ENCODE measurements around the gene PTPRT.
"Not testable (repeated sequence)": the region's sequence is repeated elsewhere in the genome, so short reads cannot be mapped to it uniquely, and the experiment has no call there.

The PTPRT gene

DNA sequence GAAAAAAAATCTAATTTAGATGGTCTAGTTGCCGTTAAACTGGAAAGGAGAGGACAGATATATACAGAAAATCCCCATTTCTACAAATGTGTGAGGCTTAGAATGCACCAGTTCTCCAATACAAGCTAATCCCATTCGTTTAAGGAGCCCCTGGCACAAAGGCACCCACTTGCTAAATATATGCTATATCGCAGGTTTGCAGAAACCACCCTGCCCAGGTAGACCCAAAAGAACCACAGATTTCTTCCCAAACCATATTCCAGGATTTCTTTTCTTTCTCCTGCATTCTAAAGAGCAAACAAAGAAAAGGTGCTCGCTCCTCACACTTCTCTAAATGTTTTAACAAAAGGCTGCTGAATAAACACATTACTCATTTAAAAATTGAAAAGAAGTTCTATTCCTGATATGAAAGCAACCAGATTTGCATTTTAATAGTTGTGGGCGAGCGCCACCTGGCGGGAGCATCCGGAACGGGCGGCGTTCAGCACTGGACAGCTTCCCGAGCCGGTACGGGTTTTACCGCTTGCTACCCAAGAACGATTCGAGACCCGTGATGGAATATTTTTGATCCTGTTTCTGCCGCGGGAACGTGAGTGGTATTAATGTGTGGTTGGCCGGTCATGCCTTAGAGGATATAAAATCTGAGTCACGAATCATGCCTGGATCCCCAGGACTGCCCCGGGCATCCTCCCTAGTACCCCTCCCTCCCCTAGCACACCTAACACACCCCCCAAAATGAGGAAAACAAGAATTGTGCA lies 2.1 kb downstream of the PTPRT start:
- DNase-seq (ENCODE audit: low read depth in 2 of 2): peak; percentile 33 to 63

DNA sequence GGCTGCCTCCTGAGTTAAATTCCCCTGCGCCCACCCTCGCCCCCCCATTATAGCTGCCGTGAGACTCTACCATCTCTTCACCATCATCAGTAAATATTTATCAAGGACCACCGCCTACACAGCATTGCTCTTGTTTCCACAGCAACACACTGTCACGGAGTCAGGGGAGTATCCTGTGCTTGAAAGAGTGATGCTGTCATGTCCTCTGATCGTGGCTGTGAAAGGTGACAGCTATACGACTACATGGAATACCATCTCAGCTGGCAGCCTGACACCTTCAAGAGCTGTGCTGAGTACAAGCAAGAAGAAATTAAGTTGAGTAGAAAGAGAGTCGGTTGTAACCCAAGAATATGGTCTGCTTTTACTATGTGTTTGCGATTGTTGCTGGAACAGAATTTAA lies 3.4 kb downstream of the PTPRT start:
- DNase-seq (ENCODE audit: low read depth in 2 of 2): no peak

DNA sequence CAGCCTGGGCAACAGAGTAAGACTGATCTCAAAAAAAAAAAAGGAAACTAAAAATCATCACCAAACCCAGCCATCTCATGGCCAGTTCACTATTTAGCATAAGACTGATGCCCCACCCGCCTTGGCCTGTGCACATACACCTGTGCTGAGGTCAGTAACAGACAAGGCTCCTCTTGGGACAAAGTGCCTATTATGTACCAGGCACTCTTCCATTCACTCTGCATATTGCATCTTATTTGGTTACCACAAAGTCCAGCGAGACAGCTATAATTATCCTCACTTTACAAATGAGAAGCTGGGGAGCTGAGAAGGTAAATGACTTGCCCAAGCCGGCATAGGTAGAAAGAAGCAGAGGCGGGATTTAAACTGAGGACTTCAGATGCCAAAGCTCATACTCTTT lies 3.8 kb downstream of the PTPRT start:
- DNase-seq (ENCODE audit: low read depth in 2 of 2): no peak

DNA sequence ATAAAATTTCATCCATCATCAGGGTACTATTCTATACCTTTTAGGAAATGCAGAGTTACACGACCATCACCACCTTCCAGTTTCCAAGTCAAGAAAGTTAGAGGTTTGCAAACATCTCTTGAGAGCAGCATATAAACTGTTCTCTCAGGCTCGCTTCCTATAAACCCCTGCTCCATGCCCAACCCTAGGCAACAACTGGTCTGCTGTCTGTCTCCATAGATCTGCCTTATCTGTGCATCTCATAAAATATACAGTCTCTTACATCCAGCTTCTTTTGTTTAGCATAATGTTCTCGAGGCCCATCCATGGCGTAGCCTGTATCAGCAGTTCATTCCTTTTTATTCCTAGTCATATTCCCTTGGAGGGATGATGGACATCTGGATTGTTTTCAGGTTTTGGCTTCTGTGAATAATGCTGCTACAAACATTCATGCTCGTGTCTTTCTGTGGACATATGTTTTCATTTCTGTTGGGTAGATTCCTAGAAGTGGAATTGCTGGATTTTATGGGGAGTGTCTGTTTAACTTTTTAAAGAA lies 6.1 kb downstream of the PTPRT start:
- DNase-seq (ENCODE audit: low read depth in 2 of 2): no peak

DNA sequence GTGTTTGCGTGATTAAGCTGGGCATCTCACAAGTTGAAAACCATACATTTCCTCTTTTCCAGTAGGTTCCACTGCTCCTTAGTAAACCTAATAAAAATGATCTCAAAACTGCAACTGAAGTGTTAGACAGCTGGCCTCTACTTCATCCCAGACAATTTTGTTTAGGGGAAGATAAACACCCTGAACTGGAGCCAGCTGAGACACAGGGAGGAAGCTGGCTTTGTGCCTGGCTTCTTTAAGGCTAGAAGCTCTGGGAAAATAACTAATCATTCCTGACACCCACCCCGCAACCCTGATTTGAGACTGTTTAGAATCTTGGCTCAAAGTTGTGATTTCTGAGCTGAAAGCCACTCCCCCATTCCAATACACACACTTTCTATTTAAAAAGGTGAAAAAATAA lies 11.6 kb downstream of the PTPRT start:
- DNase-seq (ENCODE audit: low read depth in 2 of 2): no peak

DNA sequence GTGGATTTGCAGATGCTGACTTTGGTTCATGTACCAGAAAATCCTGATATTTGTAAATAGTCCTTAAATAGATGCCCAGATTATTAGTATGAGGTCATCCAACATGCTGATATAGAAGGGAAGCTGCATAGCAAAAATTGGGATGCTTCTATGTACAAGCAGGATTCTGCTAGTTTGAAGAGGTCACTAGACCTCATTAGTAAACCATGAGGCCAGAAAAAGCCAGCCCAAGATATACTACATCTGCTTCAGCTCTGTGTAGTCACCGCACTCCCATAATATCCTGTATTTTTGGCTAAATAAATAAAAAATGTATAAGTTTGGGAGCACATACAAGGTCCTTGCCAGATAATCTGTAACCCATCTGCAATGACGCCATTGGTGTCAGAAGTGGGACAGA lies 13.0 kb downstream of the PTPRT start:
- DNase-seq (ENCODE audit: low read depth in 2 of 2): no peak

DNA sequence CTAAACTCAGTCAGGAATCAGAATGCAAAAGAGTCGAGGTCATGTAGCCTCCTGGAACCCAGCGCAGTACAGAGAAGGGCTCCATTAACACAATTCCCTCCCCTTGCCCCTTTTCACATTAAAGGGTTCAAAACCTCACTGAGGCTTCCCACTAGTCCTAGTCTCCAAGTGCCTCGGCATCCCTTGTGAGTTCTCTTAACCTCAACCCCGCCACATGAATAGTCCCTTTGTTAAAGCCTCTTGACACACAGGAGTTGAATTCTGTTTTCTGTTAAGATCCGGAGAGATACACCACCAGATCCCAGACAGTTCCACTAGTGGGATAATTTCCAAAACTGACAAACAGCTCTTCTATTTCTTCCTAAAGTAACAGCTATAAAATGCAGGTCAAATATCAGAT lies 17.8 kb downstream of the PTPRT start:
- DNase-seq (ENCODE audit: low read depth in 2 of 2): no peak

DNA sequence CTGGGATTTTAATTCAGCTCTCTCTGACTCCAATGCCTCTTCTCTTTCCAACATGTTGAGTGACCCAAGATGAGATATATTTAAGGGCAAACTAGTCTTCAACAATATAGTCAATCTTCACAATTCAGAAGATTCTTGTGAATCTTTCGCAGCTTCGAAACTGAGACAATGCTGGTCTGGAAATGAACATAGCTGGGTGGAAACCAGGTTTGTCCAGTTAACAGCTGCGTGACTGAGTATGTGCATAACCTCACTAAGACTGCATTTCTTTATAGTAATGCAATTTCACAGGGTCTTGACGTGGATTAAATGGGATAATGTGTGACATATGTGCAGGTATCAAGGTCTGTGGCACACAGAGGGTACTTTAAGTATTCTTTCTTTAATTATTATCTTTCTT lies 18.9 kb downstream of the PTPRT start:
- DNase-seq (ENCODE audit: low read depth in 2 of 2): no peak

DNA sequence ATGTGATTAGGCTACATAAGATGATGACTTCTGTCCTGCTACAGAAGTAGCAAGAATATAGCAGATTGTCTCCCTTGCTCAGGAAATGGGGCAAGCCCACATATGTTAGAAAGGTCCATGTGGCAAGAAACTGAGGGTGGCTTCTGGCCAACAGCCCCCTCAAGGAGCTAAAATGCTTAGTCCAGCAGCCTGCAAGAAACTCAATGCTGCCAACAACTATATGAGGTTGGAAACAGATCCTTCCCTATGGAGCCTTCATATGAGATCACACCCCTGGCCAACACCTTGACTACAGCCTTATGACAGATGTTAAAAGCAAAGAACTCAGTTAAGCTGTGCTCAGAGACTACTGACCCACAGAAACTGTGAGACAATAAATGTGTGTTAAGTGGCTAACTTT lies 22.1 kb downstream of the PTPRT start:
- DNase-seq (ENCODE audit: low read depth in 2 of 2): no peak

DNA sequence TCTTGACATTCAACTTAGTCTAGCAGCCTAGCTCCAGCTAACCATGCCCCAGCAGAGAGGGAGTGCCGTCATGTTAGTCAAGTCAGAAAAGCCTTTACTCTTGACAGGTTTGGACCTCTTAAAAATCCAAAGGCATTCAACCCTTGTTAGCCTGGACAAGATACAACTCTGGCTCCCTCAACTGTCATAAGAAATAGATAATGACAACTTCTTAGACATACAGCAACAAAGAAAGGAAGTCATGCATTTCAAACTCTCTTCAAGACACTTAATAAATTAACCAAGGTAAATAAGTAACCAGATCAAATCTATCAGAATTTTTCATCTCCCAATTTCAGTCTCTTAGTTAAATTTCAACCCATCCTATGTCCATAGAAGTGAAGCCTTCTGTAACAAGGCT lies 22.7 kb downstream of the PTPRT start:
- DNase-seq (ENCODE audit: low read depth in 2 of 2): no peak

DNA sequence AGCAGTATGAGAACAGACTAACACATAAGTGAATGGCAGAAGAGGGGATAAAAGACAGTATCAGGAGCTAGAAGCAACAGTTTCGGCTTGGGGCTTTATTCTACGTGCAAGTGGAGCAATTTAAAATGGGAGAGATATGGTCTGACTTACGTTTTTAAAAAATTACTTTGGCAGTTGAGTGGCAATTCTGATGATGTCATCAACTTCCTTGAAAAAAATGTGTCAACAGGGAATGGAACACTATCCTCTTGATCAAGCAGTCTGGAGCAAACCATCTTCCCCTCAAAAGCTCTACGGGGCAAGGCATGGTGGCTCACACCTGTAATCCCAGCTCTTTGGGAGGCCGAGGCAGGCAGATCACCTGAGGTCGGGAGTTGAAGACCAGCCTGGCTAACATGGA lies 24.1 kb downstream of the PTPRT start:
- DNase-seq (ENCODE audit: low read depth in 2 of 2): no peak

DNA sequence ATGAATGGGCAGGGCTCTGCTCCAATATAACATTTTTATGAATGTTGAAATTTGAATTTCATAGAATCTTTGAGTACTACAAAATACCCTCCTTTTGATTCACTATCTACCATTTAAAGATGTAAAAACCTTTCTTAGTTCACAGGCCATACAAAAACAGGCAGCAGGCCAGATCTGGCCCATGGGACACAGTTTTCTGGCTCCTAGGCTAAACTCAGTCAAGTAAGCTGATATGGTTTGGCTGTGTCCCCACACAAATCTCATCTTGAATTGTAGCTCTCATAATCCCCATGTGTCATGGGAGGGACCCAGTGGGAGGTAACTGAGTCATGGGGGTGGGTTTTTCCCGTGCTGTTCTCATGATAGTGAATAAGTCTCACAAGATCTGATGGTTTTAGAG lies 25.0 kb downstream of the PTPRT start:
- DNase-seq (ENCODE audit: low read depth in 2 of 2): not testable (repeated sequence)

DNA sequence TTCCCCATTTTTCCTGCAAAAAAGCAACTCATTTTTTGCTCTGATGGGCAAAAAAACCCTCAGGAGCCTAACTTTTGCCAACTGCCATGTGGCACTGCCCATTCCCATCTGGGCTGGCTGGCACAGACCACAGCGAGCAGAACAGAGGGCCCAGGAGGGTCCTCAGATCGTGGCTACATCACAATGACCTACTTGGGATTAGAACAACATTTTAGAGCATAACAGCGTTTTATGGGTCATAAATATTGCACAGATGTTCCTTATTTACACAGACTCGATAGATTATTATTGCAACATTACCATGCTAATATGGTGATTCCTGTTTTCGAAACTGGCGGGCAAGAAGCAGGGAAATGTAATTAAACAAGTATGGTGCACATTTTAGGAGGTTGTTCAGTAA lies 28.0 kb downstream of the PTPRT start:
- no peak for DNase-seq (ENCODE audit: low read depth in 2 of 2)

DNA sequence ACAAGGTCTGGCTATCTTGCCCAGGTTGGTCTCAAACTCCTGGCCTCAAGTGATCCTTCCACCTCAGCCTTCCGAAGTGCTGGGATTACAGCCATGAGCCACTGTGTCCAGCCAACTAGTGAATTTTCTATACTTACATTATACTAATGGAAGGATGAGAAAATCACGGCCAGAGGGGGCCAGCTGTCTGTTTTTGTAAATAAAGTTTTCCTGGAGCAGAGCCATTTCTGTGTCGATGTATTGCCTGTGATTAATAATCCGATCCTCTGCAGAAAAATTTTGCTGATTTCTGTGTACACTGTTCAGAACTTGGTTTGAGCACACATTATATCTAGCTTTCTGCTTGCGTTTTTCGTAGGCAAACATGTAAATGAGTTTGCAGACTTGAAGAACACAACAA lies 28.8 kb downstream of the PTPRT start:
- DNase-seq (ENCODE audit: low read depth in 2 of 2): no peak

DNA sequence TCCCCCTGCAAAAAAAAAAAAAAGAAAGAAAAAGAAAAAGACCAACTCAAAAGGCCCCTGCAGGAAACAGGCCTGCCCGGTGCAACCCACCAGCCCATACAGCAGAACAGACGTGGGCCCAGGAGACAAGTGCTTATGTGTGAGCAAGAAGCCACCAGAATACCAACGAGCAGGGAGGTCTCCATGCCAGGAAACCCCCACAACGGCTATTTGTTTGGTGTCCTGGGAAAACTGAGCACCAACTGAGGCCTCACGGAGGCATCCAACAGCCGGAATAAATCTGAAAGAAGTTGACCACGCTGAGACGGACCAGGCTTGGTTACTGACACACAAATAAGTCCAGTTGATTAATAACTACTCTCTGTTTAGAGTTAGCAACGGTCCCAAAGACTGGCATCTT lies 29.7 kb downstream of the PTPRT start:
- no peak for DNase-seq (ENCODE audit: low read depth in 2 of 2)

DNA sequence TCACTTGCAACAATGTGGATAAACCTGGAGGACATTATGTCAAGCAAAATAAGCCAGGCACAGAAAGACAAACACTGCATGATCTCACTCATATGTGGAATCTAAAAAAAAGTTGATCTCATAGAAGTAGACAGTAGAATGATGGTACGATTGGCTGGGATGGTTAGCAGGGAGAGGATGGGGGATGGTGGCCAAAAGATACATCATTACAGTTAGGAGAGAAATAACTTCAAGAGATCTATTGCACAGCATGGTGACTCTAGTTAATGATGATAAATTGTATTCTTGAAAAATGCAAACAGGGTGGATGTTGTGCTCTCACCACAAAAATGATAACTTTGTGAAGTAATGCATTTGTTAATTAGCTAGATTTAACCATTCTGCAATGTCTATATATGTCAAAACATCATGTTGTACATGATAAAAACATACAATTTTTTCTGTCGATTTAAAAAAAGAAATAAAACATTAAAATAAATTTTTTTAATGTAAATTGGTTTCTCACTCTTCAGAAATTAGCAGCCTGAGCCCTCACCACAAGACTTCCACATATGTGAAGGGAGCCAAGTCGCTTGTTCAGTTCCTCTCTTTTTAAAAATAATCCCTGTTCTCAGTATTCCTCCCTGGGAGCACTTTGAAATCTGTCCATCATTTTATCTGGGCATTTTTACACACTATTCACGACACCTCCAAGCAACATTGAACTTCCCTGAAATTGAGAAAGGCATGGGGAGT lies 34.2 kb downstream of the PTPRT start:
- DNase-seq (ENCODE audit: low read depth in 2 of 2): no peak

DNA sequence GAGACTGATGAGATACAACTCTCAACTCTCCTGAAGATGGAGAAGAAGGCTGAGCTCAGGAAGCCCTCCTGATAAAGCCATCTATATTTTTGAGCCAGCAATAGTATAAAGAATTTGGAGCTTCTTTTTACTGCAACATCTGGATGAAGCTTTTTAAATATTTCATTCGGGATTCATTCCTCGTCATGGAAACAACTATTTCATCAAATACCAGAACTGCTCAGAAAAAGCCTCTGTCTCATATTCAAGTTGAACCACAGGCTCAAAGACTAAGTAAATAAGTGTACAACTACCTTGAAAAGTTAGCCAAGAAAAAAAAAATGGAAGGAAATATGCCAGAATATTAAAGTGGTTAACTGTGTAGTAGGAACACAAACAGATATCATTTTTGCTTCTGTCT lies 37.8 kb downstream of the PTPRT start:
- DNase-seq (ENCODE audit: low read depth in 2 of 2): no peak

DNA sequence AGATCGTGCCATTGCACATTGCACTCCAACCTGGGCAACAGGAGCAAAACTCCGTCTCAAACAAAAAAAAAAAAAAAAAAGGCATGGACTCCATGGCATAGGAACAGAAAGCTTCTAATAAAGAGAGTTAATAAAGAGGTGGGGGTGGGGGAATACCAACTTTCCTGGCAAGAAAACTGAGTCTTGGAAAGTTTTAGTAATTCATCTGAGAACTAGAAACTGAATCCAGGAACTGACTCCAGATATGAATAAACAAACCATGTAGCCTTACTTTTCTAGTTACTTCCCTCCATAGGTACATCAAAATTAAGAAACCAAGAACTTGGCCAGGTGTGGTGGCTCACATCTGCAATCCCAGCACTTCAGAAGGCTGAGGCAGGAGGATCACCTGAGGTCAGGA lies 38.5 kb downstream of the PTPRT start:
- DNase-seq (ENCODE audit: low read depth in 2 of 2): no peak

DNA sequence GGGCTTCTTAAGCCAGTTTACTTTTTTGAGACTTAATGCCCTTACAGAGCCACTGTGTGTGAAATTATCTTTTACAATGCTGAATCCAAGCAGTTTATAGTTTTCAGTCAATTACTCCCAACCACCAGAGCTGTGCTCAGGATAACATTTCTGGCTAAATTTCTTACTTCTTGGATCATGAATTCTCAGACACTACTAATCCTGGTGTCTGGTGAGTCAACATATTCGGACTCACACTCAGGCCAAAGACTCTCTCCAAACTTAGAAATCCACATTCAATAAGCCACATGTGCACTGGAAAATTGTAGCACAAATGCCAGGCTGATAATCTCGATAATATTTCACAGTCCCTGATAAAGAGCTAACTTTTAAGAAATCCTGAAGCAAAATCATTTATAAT lies 49.0 kb downstream of the PTPRT start:
- no peak for DNase-seq (ENCODE audit: low read depth in 2 of 2)

DNA sequence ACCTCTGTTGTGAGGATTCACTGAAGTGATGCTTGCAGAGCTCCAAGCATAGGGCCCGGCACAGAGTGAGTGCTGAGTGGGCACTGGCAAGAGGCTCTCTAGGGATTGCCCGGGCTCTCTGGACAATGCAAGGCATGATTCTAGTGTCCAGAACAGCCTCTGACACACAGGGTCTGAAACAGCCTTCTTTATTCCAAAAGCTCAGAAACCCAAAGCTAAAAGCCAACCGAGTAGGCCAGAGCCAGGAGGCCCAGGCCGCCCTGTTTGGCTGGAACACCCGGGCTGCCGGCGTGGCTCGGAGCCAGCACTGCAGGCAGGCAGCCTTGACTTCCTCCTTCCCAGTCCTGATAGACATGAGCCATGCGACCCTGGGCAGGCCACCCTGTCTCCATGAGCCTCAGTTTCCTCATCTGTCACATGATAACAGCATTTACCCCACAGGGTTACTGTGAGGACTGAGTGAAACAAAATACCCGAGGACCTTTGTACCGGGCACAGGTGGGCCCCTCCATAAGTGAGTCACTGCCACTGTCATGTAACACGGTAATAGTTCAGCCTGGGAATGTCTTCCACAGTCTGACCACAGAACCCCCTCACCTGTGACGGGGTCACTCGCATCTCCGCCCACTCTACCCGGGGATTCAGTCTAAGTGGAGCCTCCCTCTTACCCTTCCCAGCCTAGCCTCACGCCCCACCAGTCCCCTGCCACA lies 51.5 kb downstream of the PTPRT start:
- DNase-seq (ENCODE audit: low read depth in 2 of 2): no peak

DNA sequence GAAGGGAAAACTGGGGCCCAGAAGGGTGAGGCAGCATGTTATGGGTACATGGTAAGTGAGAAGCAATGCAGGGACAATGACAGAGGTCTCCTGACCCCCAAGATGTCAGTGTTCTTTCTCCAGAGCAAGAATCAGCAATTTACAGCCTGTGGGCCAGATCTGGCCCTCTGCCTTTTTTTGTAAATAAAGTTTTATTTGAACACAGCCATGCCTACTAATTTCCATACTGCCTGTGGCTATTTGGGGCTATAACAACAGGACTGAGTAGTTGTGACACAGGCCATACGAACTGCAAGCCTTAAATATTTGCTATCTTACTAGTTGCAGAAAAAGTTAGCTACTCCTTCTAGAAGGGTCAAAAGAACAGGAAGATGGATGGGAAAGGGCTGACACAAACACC lies 52.5 kb downstream of the PTPRT start:
- DNase-seq (ENCODE audit: low read depth in 2 of 2): no peak

DNA sequence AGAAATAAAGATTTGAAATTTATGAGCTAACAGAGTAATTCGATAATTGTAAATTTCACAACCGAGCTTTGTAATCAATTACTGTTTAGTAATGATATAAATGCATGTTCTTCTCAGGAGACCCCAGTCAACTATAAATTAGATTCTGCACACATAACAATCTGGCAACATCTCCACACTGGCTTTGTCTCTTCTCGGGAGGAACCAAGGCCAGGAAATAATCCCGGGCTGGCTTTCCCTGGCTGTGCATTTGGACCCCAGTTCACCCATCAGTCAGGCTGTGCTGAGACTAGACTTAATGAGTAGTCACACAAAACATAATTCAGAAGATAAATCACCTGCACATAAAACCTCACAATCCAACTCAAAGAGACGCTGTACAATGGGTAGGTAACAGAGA lies 65.5 kb downstream of the PTPRT start:
- DNase-seq (ENCODE audit: low read depth in 2 of 2): no peak

DNA sequence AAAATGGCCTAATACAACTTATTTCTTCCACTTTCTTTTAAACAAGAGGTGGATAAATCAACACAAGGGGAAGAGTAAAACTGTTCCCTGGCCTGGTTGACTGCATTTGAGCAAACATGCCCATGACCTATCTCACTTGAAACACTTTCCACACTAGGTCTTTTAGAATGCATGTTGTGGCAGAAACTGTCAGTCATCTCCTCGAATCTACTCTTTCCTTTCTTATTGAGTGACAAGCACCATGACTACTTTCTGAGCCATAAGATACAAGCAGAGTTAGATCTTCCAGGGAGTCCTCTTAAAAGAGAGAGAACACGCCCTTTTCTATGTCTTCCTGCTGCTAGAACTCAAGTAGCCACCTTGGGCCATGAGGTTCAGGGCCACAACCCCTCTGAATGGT lies 66.5 kb downstream of the PTPRT start:
- DNase-seq (ENCODE audit: low read depth in 2 of 2): no peak
